Spleen (tissue), 7 donors: ENCODE measurements around the gene RBBP6.

ENCODE experiments used
- POLR2A ChIP-seq, 3 donors: fragments of 450-650 bp; IDR thresholded peaks; one replicate each; pipeline ENCODE4 v1.5.1; 2017; ENCODE audit warnings: antibody characterized with exemption in 3 of 3, mild to moderate bottlenecking in 1 of 3
- TF ChIP-seq, protein P1 (sequence below), 11 experiments: fragments of 200-600 bp in 7 of 11; fragments of 450-650 bp in 4 of 11; sonication (generic) in 4 of 11; IDR thresholded peaks in 8 of 11; conservative IDR thresholded peaks in 3 of 11; 1 replicate in 7 of 11; 2 replicates in 4 of 11; pipeline versions ENCODE4 v1.4.0 to v1.8.0; 2016 to 2021; ENCODE audit warnings: antibody characterized with exemption in 11 of 11, inconsistent platforms in 4 of 11, mild to moderate bottlenecking in 1 of 11
- donor health status: DM: no; HTN: no; CAD: no; lungs with moderate emphysema.
- donor health status: DM: no; HTN: no; CAD: no.
- donor health status: DM: no; HTN: no; CAD: no.

- TF ChIP-seq POLR2A (IDR thresholded peaks at IDR 0.05): no peak
- TF ChIP-seq, protein P1, sequence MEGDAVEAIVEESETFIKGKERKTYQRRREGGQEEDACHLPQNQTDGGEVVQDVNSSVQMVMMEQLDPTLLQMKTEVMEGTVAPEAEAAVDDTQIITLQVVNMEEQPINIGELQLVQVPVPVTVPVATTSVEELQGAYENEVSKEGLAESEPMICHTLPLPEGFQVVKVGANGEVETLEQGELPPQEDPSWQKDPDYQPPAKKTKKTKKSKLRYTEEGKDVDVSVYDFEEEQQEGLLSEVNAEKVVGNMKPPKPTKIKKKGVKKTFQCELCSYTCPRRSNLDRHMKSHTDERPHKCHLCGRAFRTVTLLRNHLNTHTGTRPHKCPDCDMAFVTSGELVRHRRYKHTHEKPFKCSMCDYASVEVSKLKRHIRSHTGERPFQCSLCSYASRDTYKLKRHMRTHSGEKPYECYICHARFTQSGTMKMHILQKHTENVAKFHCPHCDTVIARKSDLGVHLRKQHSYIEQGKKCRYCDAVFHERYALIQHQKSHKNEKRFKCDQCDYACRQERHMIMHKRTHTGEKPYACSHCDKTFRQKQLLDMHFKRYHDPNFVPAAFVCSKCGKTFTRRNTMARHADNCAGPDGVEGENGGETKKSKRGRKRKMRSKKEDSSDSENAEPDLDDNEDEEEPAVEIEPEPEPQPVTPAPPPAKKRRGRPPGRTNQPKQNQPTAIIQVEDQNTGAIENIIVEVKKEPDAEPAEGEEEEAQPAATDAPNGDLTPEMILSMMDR (IDR thresholded peaks at IDR 0.05 in 8 of 11, conservative IDR thresholded peaks at IDR 0.05 in 3 of 11): no peak
Observed at GRCh38 chr16:24518498-24518897, 20.9 kb upstream of the RBBP6 start.
